Suprapubic skin (tissue), 4 donors: Measurements from ENCODE around the gene GPR176. TPM values are rescaled to one million over a fixed set of nuclear protein-coding genes. Genes with fewer than 3 reads are reported as not detected.

Experiments
- DNase-seq, 2 donors: peaks; one replicate each; pipeline ENCODE4 v3.0.0-alpha.2; 2019; ENCODE audit warnings: low spot score in 2 of 2
- H3K27ac ChIP-seq: fragments of 200-600 bp; sonication (generic); one replicate; pipeline ENCODE4 v1.5.1; 2019
- H3K27me3 ChIP-seq: fragments of 200-600 bp; sonication (generic); one replicate; pipeline ENCODE4 v1.5.1; 2019
- H3K36me3 ChIP-seq: fragments of 200-600 bp; sonication (generic); one replicate; pipeline ENCODE4 v1.5.1; 2019
- H3K4me1 ChIP-seq: fragments of 200-600 bp; sonication (generic); one replicate; pipeline ENCODE4 v1.5.1; 2019
- H3K4me3 ChIP-seq: fragments of 200-600 bp; sonication (generic); one replicate; pipeline ENCODE4 v1.5.1; 2019; ENCODE audit warnings: mild to moderate bottlenecking
- H3K9me3 ChIP-seq: fragments of 200-600 bp; sonication (generic); one replicate; pipeline ENCODE4 v1.5.1; 2019
- EP300 ChIP-seq: sonication (generic); formaldehyde crosslinking; IDR thresholded peaks from one replicate; pipeline ENCODE4 v1.6.1; 2017; ENCODE audit warnings: antibody characterized with exemption
- POLR2A ChIP-seq, 2 donors: fragments of 450-650 bp; IDR thresholded peaks; one replicate each; pipeline ENCODE4 v1.6.1; 2017; ENCODE audit warnings: antibody characterized with exemption in 2 of 2, mild to moderate bottlenecking in 2 of 2, moderate library complexity in 2 of 2
- POLR2AphosphoS5 ChIP-seq, 3 donors: sonication (generic); formaldehyde crosslinking; IDR thresholded peaks; one replicate each; pipeline ENCODE4 v1.6.1; 2017; ENCODE audit warnings: antibody characterized with exemption in 3 of 3
- WGBS: methylation state at CpG from one replicate; pipeline ENCODE4 v1.1.5; 2018; 5-methylcytosine and 5-hydroxymethylcytosine counted together
- total RNA-seq, 4 donors: library from RNA; depleted of rRNA; stranded (reverse); fragments of >200 nt; gene quantifications; one replicate each; pipeline ENCODE4 v1.1.0, GENCODE V29; 2016
- TF ChIP-seq, protein P1 (sequence below), 2 donors: fragments of 200-600 bp in 1 of 2; fragments of 450-650 bp in 1 of 2; sonication (generic) in 1 of 2; IDR thresholded peaks; one replicate each; pipeline ENCODE4 v1.5.1; 2016 to 2019; ENCODE audit warnings: antibody characterized with exemption in 2 of 2, mild to moderate bottlenecking in 1 of 2, moderate library complexity in 1 of 2

The GPR176 gene
- total RNA-seq, 4 donors from 2014 or later = 1.3 to 4.2 (median 2.1) TPM

DNA sequence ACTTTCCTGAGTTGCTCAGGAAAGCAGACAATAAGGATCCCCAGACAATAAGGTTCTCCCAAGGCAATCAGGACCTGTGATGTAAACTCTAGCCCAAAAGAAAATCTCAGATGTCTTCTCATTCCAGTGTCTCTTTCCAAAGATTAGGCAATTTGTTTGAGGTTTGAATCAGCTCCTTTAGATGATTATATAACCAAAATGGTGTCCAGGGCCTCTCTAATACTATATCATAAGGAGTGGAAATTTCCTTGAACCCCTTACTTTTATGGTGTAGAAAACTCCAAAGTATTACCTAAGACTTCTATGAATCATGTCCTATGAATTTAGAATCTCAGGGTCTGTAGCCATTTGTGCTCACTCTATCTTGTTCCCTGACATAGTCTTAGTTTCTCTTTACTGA lies 65.9 kb downstream of the GPR176 start:
- Histone ChIP-seq H3K4me1 (no peaks in the 10 kb centered on the region), H3K36me3 (no peaks in the 10 kb centered on the region), H3K9me3 (no peaks in the 10 kb centered on the region), H3K27me3 (no peaks in the 10 kb centered on the region), H3K27ac (no peak overlapping the region), H3K4me3 (no peak overlapping the region)
- TF ChIP-seq, protein P1, sequence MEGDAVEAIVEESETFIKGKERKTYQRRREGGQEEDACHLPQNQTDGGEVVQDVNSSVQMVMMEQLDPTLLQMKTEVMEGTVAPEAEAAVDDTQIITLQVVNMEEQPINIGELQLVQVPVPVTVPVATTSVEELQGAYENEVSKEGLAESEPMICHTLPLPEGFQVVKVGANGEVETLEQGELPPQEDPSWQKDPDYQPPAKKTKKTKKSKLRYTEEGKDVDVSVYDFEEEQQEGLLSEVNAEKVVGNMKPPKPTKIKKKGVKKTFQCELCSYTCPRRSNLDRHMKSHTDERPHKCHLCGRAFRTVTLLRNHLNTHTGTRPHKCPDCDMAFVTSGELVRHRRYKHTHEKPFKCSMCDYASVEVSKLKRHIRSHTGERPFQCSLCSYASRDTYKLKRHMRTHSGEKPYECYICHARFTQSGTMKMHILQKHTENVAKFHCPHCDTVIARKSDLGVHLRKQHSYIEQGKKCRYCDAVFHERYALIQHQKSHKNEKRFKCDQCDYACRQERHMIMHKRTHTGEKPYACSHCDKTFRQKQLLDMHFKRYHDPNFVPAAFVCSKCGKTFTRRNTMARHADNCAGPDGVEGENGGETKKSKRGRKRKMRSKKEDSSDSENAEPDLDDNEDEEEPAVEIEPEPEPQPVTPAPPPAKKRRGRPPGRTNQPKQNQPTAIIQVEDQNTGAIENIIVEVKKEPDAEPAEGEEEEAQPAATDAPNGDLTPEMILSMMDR (IDR thresholded peaks at IDR 0.05) = no peak
- TF ChIP-seq POLR2AphosphoS5 (IDR thresholded peaks at IDR 0.05) (no peak), POLR2A (IDR thresholded peaks at IDR 0.05) (no peak), EP300 (no peak)
- no peak for DNase-seq

DNA sequence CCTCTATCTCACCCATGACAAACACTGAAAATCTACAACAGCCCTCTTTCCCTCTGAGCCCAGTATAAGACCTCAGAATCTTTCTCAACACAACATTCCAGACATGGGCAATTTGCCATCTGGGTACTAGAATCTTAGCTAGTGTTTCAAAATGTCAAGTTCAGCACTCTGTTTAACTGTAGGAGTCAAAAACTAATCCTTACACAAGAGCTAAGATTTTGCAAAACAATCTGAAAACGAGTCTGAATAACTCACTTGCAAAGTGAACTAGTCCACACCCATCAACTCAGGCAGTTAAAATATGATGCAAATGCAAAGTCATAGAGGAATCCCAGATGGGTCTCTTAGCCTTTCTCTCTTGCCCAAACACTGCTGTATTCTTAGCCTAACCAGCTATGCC lies 67.8 kb downstream of the GPR176 start:
- Histone ChIP-seq H3K27ac (no peak overlapping the region), H3K27me3 (no peaks in the 10 kb centered on the region), H3K4me3 (no peak overlapping the region), H3K4me1 (no peaks in the 10 kb centered on the region), H3K9me3 (no peaks in the 10 kb centered on the region), H3K36me3 (no peaks in the 10 kb centered on the region)
- no peak for DNase-seq
- WGBS = 25% methylated on average over 1 of the region's 1 CpG
- TF ChIP-seq POLR2A (IDR thresholded peaks at IDR 0.05) (no peak), EP300 (no peak), POLR2AphosphoS5 (IDR thresholded peaks at IDR 0.05) (no peak)
- TF ChIP-seq, protein P1 (IDR thresholded peaks at IDR 0.05) = no peak

DNA sequence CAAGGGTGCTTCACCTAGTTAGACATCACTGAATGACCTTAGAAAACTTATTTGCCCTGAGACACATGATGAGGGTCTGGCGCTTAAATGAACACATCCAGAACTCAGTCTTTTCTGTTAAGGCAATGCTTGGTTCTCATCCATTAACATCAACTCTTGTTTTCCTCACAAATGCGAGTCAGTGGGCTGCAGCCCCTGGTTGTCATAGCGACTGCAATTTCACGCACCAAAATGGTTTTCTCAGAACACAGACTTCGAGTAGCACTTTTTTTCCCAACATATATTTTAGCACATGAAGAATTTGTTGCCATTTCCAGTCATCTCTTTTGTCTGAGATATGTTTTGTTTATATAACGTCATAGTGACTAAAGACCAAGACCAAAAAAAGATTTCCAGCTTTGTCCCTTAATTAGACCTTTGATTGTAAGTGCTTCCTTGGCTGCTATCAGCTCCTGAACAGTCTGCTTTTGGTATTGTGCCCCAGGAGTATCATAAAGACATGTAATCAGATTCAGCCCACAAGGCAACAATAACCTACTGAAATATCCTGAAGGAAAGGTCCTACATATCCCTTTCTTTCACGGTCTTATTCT lies 68.5 kb downstream of the GPR176 start:
- DNase-seq = no peak
- Histone ChIP-seq H3K27me3 (no peaks in the 10 kb centered on the region), H3K36me3 (no peaks in the 10 kb centered on the region), H3K4me1 (no peaks in the 10 kb centered on the region), H3K27ac (no peak overlapping the region), H3K9me3 (no peaks in the 10 kb centered on the region), H3K4me3 (no peak overlapping the region)
- TF ChIP-seq POLR2AphosphoS5 (IDR thresholded peaks at IDR 0.05) = no peak
- TF ChIP-seq, protein P1 (IDR thresholded peaks at IDR 0.05) = no peak
- TF ChIP-seq EP300 = no peak
- TF ChIP-seq POLR2A (IDR thresholded peaks at IDR 0.05) = no peak
- WGBS = 59% methylated on average over 7 of the region's 7 CpGs

DNA sequence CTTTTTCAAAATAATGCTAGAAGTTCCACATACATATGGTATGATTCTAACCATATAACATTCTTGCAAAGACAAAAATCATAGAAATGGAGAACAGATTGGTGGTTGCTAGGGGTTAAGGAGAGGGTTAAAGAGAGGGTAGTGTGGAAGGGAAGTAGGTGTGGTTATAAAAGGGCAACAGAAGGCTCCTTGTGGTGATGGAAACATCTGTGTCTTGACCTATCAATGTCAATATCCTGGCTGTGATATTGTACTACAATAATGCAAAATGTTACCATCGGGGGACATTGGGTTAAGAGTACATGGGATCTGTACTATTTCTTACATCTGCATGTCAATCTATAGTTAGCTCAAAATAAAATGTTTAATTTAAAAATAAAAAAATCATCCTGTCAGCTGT lies 69.6 kb downstream of the GPR176 start:
- H3K36me3 ChIP-seq = no peaks in the 10 kb centered on the region
- H3K9me3 ChIP-seq = no peaks in the 10 kb centered on the region
- no peak overlapping the region for H3K27ac ChIP-seq
- no peak for DNase-seq
- no peaks in the 10 kb centered on the region for H3K27me3 ChIP-seq
- no peaks in the 10 kb centered on the region for H3K4me1 ChIP-seq
- 84% methylated on average over 1 of the region's 1 CpG for WGBS
- H3K4me3 ChIP-seq = no peak overlapping the region
- TF ChIP-seq, protein P1 (IDR thresholded peaks at IDR 0.05) = no peak
- TF ChIP-seq POLR2A (IDR thresholded peaks at IDR 0.05) (no peak), EP300 (no peak), POLR2AphosphoS5 (IDR thresholded peaks at IDR 0.05) (no peak)

GRCh38 chr15:39846108-39846507 lies 74.0 kb downstream of the GPR176 start:
- no peaks in the 10 kb centered on the region for H3K36me3 ChIP-seq
- H3K4me1 ChIP-seq = no peaks in the 10 kb centered on the region
- no peak overlapping the region for H3K4me3 ChIP-seq
- TF ChIP-seq EP300 (no peak), POLR2AphosphoS5 (IDR thresholded peaks at IDR 0.05) (no peak), POLR2A (IDR thresholded peaks at IDR 0.05) (no peak)
- TF ChIP-seq, protein P1 (IDR thresholded peaks at IDR 0.05) = no peak
- no peaks in the 10 kb centered on the region for H3K9me3 ChIP-seq
- H3K27me3 ChIP-seq = no peaks in the 10 kb centered on the region
- H3K27ac ChIP-seq = no peak overlapping the region
- 94% methylated on average over 2 of the region's 2 CpGs for WGBS
- no peak for DNase-seq
